ENCODE results near the gene RPN2.

DNA sequence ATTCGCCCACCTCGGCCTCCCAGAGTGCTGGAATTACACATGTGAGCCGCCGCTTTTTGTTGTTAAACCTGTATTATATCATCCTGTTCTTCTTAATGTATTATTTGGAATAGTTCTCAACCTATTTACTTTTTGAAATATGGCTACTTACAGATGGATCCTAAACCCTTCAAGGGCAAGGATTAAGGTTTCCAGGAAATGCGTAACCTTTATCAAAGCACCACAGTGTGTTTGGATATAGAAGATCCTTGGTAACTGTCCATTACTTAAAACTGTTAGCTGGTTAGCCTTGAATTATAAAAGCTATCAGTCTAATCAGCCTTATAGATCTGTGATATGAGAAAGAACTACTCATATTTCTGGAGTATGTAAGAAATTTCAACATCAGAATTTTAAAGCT is 12.3 kb upstream of the RPN2 start:
- no peak for TF ChIP-seq BMI1 (IDR thresholded peaks at IDR 0.05; ENCODE audit: low read length)
- TF ChIP-seq, protein P1, sequence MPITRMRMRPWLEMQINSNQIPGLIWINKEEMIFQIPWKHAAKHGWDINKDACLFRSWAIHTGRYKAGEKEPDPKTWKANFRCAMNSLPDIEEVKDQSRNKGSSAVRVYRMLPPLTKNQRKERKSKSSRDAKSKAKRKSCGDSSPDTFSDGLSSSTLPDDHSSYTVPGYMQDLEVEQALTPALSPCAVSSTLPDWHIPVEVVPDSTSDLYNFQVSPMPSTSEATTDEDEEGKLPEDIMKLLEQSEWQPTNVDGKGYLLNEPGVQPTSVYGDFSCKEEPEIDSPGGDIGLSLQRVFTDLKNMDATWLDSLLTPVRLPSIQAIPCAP (CRISPR knock-in tag; IDR thresholded peaks at IDR 0.05; ENCODE audit: borderline replicate concordance), result no peak
- TF ChIP-seq, protein P2, sequence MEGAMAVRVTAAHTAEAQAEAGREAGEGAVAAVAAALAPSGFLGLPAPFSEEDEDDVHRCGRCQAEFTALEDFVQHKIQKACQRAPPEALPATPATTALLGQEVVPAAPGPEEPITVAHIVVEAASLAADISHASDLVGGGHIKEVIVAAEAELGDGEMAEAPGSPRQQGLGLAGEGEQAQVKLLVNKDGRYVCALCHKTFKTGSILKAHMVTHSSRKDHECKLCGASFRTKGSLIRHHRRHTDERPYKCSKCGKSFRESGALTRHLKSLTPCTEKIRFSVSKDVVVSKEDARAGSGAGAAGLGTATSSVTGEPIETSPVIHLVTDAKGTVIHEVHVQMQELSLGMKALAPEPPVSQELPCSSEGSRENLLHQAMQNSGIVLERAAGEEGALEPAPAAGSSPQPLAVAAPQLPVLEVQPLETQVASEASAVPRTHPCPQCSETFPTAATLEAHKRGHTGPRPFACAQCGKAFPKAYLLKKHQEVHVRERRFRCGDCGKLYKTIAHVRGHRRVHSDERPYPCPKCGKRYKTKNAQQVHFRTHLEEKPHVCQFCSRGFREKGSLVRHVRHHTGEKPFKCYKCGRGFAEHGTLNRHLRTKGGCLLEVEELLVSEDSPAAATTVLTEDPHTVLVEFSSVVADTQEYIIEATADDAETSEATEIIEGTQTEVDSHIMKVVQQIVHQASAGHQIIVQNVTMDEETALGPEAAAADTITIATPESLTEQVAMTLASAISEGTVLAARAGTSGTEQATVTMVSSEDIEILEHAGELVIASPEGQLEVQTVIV (CRISPR knock-in tag; IDR thresholded peaks at IDR 0.05; ENCODE audit: borderline replicate concordance), result no peak
- TF ChIP-seq, protein P3, sequence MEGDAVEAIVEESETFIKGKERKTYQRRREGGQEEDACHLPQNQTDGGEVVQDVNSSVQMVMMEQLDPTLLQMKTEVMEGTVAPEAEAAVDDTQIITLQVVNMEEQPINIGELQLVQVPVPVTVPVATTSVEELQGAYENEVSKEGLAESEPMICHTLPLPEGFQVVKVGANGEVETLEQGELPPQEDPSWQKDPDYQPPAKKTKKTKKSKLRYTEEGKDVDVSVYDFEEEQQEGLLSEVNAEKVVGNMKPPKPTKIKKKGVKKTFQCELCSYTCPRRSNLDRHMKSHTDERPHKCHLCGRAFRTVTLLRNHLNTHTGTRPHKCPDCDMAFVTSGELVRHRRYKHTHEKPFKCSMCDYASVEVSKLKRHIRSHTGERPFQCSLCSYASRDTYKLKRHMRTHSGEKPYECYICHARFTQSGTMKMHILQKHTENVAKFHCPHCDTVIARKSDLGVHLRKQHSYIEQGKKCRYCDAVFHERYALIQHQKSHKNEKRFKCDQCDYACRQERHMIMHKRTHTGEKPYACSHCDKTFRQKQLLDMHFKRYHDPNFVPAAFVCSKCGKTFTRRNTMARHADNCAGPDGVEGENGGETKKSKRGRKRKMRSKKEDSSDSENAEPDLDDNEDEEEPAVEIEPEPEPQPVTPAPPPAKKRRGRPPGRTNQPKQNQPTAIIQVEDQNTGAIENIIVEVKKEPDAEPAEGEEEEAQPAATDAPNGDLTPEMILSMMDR (IDR thresholded peaks at IDR 0.05 in 2 of 3, conservative IDR thresholded peaks at IDR 0.05 in 1 of 3; ENCODE audit: insufficient read depth in 2 of 3, low read depth in 1 of 3, low read length in 3 of 3), result no peak
- TF ChIP-seq ZNF274 (IDR thresholded peaks at IDR 0.05; ENCODE audit: borderline replicate concordance, low read depth, low read length), result no peak
- TF ChIP-seq, protein P4, sequence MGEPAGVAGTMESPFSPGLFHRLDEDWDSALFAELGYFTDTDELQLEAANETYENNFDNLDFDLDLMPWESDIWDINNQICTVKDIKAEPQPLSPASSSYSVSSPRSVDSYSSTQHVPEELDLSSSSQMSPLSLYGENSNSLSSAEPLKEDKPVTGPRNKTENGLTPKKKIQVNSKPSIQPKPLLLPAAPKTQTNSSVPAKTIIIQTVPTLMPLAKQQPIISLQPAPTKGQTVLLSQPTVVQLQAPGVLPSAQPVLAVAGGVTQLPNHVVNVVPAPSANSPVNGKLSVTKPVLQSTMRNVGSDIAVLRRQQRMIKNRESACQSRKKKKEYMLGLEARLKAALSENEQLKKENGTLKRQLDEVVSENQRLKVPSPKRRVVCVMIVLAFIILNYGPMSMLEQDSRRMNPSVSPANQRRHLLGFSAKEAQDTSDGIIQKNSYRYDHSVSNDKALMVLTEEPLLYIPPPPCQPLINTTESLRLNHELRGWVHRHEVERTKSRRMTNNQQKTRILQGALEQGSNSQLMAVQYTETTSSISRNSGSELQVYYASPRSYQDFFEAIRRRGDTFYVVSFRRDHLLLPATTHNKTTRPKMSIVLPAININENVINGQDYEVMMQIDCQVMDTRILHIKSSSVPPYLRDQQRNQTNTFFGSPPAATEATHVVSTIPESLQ (CRISPR knock-in tag; IDR thresholded peaks at IDR 0.05), result no peak
- TF ChIP-seq NCOA4 (IDR thresholded peaks at IDR 0.05; ENCODE audit: partially characterized antibody), result no peak
